Spinal cord (tissue), 10 donors: ENCODE measurements around the gene DARS1. TPM values are rescaled to one million over a fixed set of nuclear protein-coding genes. Genes with fewer than 3 reads are reported as not detected.
A peak's percentile ranks its signal among the peaks of the same experiment; 100 is the strongest.

Experiments used
- DNase-seq, 6 donors: peaks; one replicate each; pipeline versions ENCODE4 v3.0.0 to v3.0.0-alpha.2; 2013 to 2015; ENCODE audit warnings: low spot score in 6 of 6, low read depth in 4 of 6
- H3K27ac ChIP-seq: one replicate; pipeline ENCODE4 v1.5.1; 2013; ENCODE audit warnings: low read depth, low read length, control low read depth
- H3K27me3 ChIP-seq: one replicate; pipeline ENCODE4 v1.6.1; 2013; ENCODE audit warnings: low read length; ENCODE audit not compliant: control insufficient read depth, insufficient read depth
- H3K36me3 ChIP-seq: one replicate; pipeline ENCODE4 v1.6.1; 2013; ENCODE audit warnings: low read length; ENCODE audit not compliant: control insufficient read depth, insufficient read depth
- H3K4me1 ChIP-seq: one replicate; pipeline ENCODE4 v1.6.1; 2013; ENCODE audit warnings: low read length; ENCODE audit not compliant: control insufficient read depth, insufficient read depth
- H3K4me3 ChIP-seq: one replicate; pipeline ENCODE4 v1.5.1; 2013; ENCODE audit warnings: low read depth, low read length, control low read depth
- H3K9me3 ChIP-seq: one replicate; pipeline ENCODE4 v1.6.1; 2013; ENCODE audit warnings: low read length; ENCODE audit not compliant: control insufficient read depth, insufficient read depth
- WGBS: methylation state at CpG from one replicate; pipeline ENCODE4 v1.1.5; 2013; ENCODE audit warnings: missing lambda C conversion rate; ENCODE audit not compliant: insufficient coverage; 5-methylcytosine and 5-hydroxymethylcytosine counted together
- long read RNA-seq, 4 donors: transcript quantifications; one replicate each; lab custom pipeline, GENCODE V29; 2026
- polyA plus RNA-seq, 2 donors: library from polyadenylated mRNA; unstranded; fragments of 120-200 nt; gene quantifications; one replicate each; pipeline ENCODE4 v1.2.1, GENCODE V29; 2013; ENCODE audit not compliant: insufficient read length in 2 of 2
- total RNA-seq, 2 donors: library from RNA; depleted of rRNA in 1 of 2; stranded (reverse); fragments of 120-200 nt in 1 of 2; fragments of >200 nt in 1 of 2; gene quantifications; one replicate each; pipeline versions ENCODE4 v1.2.3 to v1.2.4, GENCODE V29; 2013 to 2014
- donor health status: healthy.

Gene DARS1
- total RNA-seq (10 to 100 TPM; 75.6 to 93.7 TPM), polyA plus RNA-seq (100 to 1,000 TPM in 1 of 2 donors, 10 to 100 TPM in 1; 97.4 to 115 TPM)
- long read RNA-seq, donor 1, transcript DARS-201 (16 exons, 2,361 nt): major isoform, 34 of 43 reads
- long read RNA-seq, donor 1, partial matches to known transcripts: 0 of 43 reads
- long read RNA-seq, donor 1, other reads (novel, unspliced or antisense): 0 of 43 reads
- long read RNA-seq, donor 2, transcript DARS-201 (16 exons, 2,361 nt): major isoform, 25 of 28 reads
- long read RNA-seq, donor 2, partial matches to known transcripts: 0 of 28 reads
- long read RNA-seq, donor 2, other reads (novel, unspliced or antisense): 0 of 28 reads
- long read RNA-seq, donor 3, transcript DARS-201 (16 exons, 2,361 nt): major isoform, 17 of 21 reads
- long read RNA-seq, donor 3, partial matches to known transcripts: 0 of 21 reads
- long read RNA-seq, donor 3, other reads (novel, unspliced or antisense): 0 of 21 reads
- long read RNA-seq, donor 4, transcript DARS-201 (16 exons, 2,361 nt): major isoform, 51 of 110 reads
- long read RNA-seq, donor 4, transcript DARS-210 (5 exons, 827 nt): minor isoform, 5 of 110 reads
- long read RNA-seq, donor 4, transcript DARS-209 (3 exons, 892 nt): minor isoform, 7 of 110 reads
- long read RNA-seq, donor 4, partial matches to known transcripts: 43 of 110 reads
- long read RNA-seq, donor 4, other reads (novel, unspliced or antisense): 0 of 110 reads

GRCh38 chr2:135985018-135985825, at the start of gene DARS1:
Gene DARS1, minus strand, starts transcription at chr2:135985626. Its CDS starts 158 bp downstream, at chr2:135985468.
- peak within 1 kb of the TSS; percentile 91 for H3K27ac ChIP-seq
- WGBS: 0% methylated on average over 58 of the region's 64 CpGs
- H3K27me3 ChIP-seq: no peaks in the 10 kb centered on the region
- peaks cover 6% of the 10 kb centered on the region for H3K36me3 ChIP-seq
- peak within 1 kb of the TSS; percentile 87 for H3K4me3 ChIP-seq
- peak; percentile 91 to 98 (median 94) for DNase-seq
- H3K4me1 ChIP-seq: no peaks in the 10 kb centered on the region
- no peaks in the 10 kb centered on the region for H3K9me3 ChIP-seq

- Histone ChIP-seq H3K4me1 (no peaks in the 10 kb centered on the region), H3K27me3 (no peaks in the 10 kb centered on the region), H3K36me3 (no peaks in the 10 kb centered on the region), H3K27ac (no peak overlapping the region), H3K9me3 (no peaks in the 10 kb centered on the region), H3K4me3 (no peak overlapping the region)
- no peak for DNase-seq
- 83% methylated on average over 2 of the region's 3 CpGs for WGBS
Observed at GRCh38 chr2:136034629-136035028, 49.2 kb upstream of the DARS1 start.

- no peaks in the 10 kb centered on the region for H3K9me3 ChIP-seq
- H3K36me3 ChIP-seq: no peaks in the 10 kb centered on the region
- no peaks in the 10 kb centered on the region for H3K27me3 ChIP-seq
- H3K27ac ChIP-seq: no peak overlapping the region
- WGBS: no CpG with 5 or more reads among the region's 3 CpGs
- peak in 1 of 6 donors; percentile 62 for DNase-seq
- H3K4me1 ChIP-seq: no peaks in the 10 kb centered on the region
- no peak overlapping the region for H3K4me3 ChIP-seq
Observed at GRCh38 chr2:136032817-136033535, 47.5 kb upstream of the DARS1 start.

DNA sequence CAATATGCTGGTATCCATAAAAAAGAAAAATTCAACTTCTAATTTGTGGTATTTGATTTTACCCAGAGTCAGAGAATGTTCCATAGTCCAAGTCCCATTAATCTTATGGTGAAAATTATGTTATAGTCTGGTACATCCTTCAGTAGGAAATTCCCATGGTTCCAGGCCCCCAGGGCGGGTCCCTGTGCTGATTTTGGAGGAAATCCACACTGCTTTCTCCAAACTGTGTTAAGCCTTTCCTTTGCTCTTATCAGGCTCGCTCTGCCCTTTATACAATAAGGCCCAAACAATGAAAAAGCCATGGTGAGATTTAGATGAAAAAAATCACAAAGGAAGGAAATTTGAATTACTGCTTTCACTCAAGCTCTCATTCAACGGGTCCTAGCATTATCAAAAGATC, 46.8 kb upstream of the DARS1 start:
- no peaks in the 10 kb centered on the region for H3K9me3 ChIP-seq
- H3K4me1 ChIP-seq: no peaks in the 10 kb centered on the region
- H3K36me3 ChIP-seq: no peaks in the 10 kb centered on the region
- no peak overlapping the region for H3K4me3 ChIP-seq
- H3K27ac ChIP-seq: no peak overlapping the region
- no peaks in the 10 kb centered on the region for H3K27me3 ChIP-seq
- WGBS: no CpG with 5 or more reads among the region's 3 CpGs
- no peak for DNase-seq

DNA sequence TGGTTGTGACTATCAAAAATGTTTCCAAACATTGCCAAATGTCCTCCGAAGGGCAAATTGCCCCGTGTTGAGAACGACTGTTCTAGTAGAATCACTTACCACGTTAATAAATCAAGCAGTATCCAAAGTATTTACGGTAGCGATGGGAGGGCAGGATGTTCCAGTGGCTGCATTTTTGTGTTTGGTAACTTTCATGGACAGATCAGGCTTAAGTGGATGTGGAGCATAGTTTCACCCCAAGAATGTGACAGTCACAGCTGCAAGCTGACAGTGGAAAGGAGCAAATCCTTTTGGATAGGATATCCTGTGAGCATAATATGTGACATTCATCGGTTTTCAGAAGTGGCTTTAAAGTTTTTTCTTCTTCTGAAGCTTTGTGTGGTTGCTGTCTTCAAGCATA, 46.3 kb upstream of the DARS1 start:
- no peak overlapping the region for H3K27ac ChIP-seq
- no CpG with 5 or more reads among the region's 7 CpGs for WGBS
- no peaks in the 10 kb centered on the region for H3K4me1 ChIP-seq

GRCh38 chr2:136030406-136030805, 45.0 kb upstream of the DARS1 start:
- Histone ChIP-seq H3K27ac (no peak overlapping the region), H3K27me3 (no peaks in the 10 kb centered on the region), H3K9me3 (no peaks in the 10 kb centered on the region), H3K36me3 (no peaks in the 10 kb centered on the region), H3K4me1 (peaks cover 9% of the 10 kb centered on the region), H3K4me3 (no peak overlapping the region)
- no peak for DNase-seq
- 80% methylated on average over 1 of the region's 3 CpGs for WGBS

More for the DNA sequence above, 46.3 kb upstream of the DARS1 start:
- Histone ChIP-seq H3K4me3 (no peak overlapping the region), H3K27me3 (no peaks in the 10 kb centered on the region), H3K36me3 (no peaks in the 10 kb centered on the region), H3K9me3 (no peaks in the 10 kb centered on the region)
- DNase-seq: no peak

DNA sequence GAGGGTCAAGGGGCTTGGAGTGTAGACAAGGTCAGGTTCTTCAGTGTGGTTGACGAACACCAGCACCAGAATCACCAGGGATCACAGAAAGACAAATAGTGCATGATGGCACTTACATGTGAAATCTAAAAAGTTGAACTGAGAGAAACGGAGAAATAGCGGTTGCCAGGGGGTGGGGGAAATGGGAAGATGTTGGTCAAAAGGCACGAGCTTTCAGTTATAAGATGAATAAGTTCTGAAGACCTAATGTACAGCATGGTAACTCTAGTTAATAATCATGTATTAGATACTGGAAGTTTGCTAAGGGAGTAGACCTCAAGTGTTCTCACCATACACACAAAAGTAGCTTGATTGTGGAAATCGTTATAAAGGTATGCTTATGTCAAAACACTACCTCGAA, 43.7 kb upstream of the DARS1 start:
- H3K27ac ChIP-seq: no peak overlapping the region
- no peaks in the 10 kb centered on the region for H3K9me3 ChIP-seq
- peaks cover 19% of the 10 kb centered on the region for H3K4me1 ChIP-seq
- WGBS: 100% methylated on average over 2 of the region's 6 CpGs
- H3K36me3 ChIP-seq: no peaks in the 10 kb centered on the region
- H3K4me3 ChIP-seq: no peak overlapping the region
- H3K27me3 ChIP-seq: no peaks in the 10 kb centered on the region
- DNase-seq: no peak

GRCh38 chr2:136028001-136028400, 42.6 kb upstream of the DARS1 start:
- no peaks in the 10 kb centered on the region for H3K9me3 ChIP-seq
- no peak overlapping the region for H3K4me3 ChIP-seq
- H3K27ac ChIP-seq: no peak overlapping the region
- DNase-seq: no peak
- WGBS: 93% methylated on average over 5 of the region's 9 CpGs
- no peaks in the 10 kb centered on the region for H3K27me3 ChIP-seq
- no peaks in the 10 kb centered on the region for H3K36me3 ChIP-seq
- H3K4me1 ChIP-seq: peaks cover 19% of the 10 kb centered on the region

DNA sequence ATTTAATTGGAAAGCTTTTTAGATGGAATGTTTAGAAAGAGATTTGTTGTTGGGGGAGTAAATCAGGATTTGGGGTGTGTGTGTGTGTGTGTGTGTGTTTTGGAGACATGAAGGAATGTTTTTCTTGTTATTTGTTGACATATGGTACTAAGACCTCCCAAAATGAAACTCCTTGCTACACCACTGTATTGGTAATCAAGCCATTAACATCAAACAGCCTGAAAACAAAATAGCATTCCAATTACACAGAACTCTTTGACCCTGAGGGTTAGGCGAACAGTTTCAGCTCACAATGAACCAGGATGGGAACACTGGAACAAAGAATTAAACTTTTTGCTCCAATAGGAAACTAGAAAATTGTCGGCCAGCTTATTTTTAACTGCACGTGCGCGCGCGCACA, 41.7 kb upstream of the DARS1 start:
- no peak for DNase-seq
- H3K4me1 ChIP-seq: peaks cover 19% of the 10 kb centered on the region
- no peak overlapping the region for H3K27ac ChIP-seq
- H3K36me3 ChIP-seq: no peaks in the 10 kb centered on the region
- no peaks in the 10 kb centered on the region for H3K27me3 ChIP-seq
- WGBS: 63% methylated on average over 7 of the region's 7 CpGs
- H3K9me3 ChIP-seq: no peaks in the 10 kb centered on the region
- H3K4me3 ChIP-seq: no peak overlapping the region
